WTC11 (cell line): Measurements from ENCODE around the gene SBF2.

Experiments
- ATF1 ChIP-seq: sonication (generic); formaldehyde crosslinking; IDR thresholded peaks from 2 replicates; pipeline ENCODE4 v1.8.1; 2023; ENCODE audit warnings: mild to moderate bottlenecking, moderate library complexity, missing genetic modification reagents
- FOXJ3 ChIP-seq: sonication (generic); formaldehyde crosslinking; IDR thresholded peaks from 2 replicates; pipeline ENCODE4 v1.9.0; 2021; ENCODE audit warnings: missing genetic modification reagents, mild to moderate bottlenecking, borderline replicate concordance
- HMGA2 ChIP-seq: fragments of 250-450 bp; sonication (Bioruptor Pico); IDR thresholded peaks from 2 replicates; pipeline ENCODE4 v1.4.0; 2021; ENCODE audit warnings: mild to moderate bottlenecking, moderate library complexity
- HMGXB4 ChIP-seq: sonication (generic); formaldehyde crosslinking; IDR thresholded peaks from 2 replicates; pipeline ENCODE4 v1.8.1; 2023; ENCODE audit warnings: mild to moderate bottlenecking, moderate library complexity, missing genetic modification reagents
- MXD4 ChIP-seq: fragments of 250-450 bp; sonication (Bioruptor Pico); IDR thresholded peaks from 2 replicates; pipeline ENCODE4 v1.8.0; 2021; ENCODE audit warnings: mild to moderate bottlenecking, moderate library complexity, borderline replicate concordance
- TP53 ChIP-seq: sonication (generic); formaldehyde crosslinking; IDR thresholded peaks from 2 replicates; pipeline ENCODE4 v1.8.1; 2023; ENCODE audit warnings: mild to moderate bottlenecking, missing genetic modification reagents
- USF2 ChIP-seq: sonication (generic); formaldehyde crosslinking; IDR thresholded peaks from 2 replicates; pipeline ENCODE4 v1.8.1; 2023; ENCODE audit warnings: mild to moderate bottlenecking, missing genetic modification reagents, moderate library complexity
- ZNF232 ChIP-seq: sonication (generic); formaldehyde crosslinking; IDR thresholded peaks from 2 replicates; pipeline ENCODE4 v1.8.0; 2022; ENCODE audit warnings: mild to moderate bottlenecking, missing genetic modification reagents
- TF ChIP-seq, protein P1 (sequence below): fragments of 200-600 bp; IDR thresholded peaks from 2 replicates; pipeline ENCODE4 v1.8.0; 2022; ENCODE audit warnings: antibody characterized with exemption
- TF ChIP-seq, protein P2 (sequence below): sonication (generic); formaldehyde crosslinking; IDR thresholded peaks from 2 replicates; pipeline ENCODE4 v1.8.0; 2022; ENCODE audit warnings: mild to moderate bottlenecking, missing genetic modification reagents
- TF ChIP-seq, protein P3 (sequence below): sonication (generic); formaldehyde crosslinking; IDR thresholded peaks from 2 replicates; pipeline ENCODE4 v1.8.1; 2023; ENCODE audit warnings: mild to moderate bottlenecking, missing genetic modification reagents, moderate library complexity

DNA sequence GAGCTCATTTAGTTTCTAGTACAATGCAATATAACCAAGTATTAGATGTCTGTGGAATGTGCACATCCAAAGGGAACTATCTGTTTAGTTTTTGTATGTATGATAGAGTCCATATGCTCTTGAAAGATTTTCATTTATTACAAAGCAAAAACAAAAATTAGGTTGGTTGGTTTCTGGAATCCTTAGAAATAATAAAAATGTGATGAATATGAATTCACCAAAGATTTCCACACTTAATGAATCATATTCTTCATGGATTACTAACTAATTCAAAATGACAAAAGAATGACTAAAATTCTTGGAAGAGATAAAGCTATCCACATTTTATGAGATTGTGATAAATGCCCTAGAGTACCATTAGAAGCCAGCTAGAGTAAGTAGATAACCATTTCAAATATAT lies 261.1 kb downstream of the SBF2 start:
- TF ChIP-seq, protein P1, sequence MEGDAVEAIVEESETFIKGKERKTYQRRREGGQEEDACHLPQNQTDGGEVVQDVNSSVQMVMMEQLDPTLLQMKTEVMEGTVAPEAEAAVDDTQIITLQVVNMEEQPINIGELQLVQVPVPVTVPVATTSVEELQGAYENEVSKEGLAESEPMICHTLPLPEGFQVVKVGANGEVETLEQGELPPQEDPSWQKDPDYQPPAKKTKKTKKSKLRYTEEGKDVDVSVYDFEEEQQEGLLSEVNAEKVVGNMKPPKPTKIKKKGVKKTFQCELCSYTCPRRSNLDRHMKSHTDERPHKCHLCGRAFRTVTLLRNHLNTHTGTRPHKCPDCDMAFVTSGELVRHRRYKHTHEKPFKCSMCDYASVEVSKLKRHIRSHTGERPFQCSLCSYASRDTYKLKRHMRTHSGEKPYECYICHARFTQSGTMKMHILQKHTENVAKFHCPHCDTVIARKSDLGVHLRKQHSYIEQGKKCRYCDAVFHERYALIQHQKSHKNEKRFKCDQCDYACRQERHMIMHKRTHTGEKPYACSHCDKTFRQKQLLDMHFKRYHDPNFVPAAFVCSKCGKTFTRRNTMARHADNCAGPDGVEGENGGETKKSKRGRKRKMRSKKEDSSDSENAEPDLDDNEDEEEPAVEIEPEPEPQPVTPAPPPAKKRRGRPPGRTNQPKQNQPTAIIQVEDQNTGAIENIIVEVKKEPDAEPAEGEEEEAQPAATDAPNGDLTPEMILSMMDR, result no peak
- TF ChIP-seq MXD4 (CRISPR knock-in tag), result no peak
- TF ChIP-seq, protein P2, sequence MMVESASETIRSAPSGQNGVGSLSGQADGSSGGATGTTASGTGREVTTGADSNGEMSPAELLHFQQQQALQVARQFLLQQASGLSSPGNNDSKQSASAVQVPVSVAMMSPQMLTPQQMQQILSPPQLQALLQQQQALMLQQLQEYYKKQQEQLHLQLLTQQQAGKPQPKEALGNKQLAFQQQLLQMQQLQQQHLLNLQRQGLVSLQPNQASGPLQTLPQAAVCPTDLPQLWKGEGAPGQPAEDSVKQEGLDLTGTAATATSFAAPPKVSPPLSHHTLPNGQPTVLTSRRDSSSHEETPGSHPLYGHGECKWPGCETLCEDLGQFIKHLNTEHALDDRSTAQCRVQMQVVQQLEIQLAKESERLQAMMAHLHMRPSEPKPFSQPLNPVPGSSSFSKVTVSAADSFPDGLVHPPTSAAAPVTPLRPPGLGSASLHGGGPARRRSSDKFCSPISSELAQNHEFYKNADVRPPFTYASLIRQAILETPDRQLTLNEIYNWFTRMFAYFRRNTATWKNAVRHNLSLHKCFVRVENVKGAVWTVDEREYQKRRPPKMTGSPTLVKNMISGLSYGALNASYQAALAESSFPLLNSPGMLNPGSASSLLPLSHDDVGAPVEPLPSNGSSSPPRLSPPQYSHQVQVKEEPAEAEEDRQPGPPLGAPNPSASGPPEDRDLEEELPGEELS (CRISPR knock-in tag), result no peak
- no peak for TF ChIP-seq TP53 (CRISPR knock-in tag)
- no peak for TF ChIP-seq HMGA2 (CRISPR knock-in tag)
- TF ChIP-seq ZNF232, result no peak
- TF ChIP-seq USF2 (CRISPR knock-in tag), result no peak
- no peak for TF ChIP-seq ATF1
- TF ChIP-seq HMGXB4 (CRISPR knock-in tag), result no peak
- TF ChIP-seq, protein P3, sequence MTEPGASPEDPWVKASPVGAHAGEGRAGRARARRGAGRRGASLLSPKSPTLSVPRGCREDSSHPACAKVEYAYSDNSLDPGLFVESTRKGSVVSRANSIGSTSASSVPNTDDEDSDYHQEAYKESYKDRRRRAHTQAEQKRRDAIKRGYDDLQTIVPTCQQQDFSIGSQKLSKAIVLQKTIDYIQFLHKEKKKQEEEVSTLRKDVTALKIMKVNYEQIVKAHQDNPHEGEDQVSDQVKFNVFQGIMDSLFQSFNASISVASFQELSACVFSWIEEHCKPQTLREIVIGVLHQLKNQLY (CRISPR knock-in tag), result no peak
- TF ChIP-seq FOXJ3 (CRISPR knock-in tag), result no peak
